ENCODE data around the gene SYNDIG1.

Gene SYNDIG1

DNA sequence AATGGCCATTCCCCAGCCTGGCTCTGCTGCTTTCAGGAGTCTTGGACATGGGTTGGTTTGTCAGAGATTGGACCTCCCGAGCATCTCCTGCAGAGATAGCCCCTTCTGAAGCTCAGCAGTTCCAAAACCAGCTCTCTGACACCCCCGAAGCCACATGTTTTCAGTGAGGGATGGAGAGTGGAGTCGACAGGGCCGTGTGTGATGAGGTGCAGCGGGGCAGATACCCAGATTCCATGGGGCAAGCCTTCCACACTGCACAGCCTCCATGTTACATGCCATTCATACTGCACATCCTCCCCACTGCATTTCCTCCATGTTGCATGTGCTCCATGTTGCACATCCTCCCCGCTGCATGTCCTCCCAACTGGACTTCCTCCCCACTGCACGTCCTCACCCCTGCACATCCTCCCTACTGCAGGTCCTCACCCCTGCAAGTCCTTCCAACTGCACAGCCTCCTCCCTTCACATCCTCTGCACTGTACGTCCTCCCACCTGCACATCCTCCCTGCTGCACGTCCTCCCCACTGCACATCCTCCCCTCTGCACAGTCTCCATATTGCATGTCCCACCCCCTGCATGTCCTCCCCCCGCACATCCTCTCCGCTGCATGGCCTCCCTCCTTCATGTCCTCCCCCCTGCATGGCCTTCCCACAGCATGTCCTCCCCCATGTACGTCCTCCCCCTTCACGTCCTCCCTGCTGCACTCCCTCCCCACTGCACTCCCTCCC, 112.2 kb downstream of the SYNDIG1 start:
- ATAC-seq (replicated peaks), result no peak
- Mint-ChIP-seq H3K4me3 (no peak overlapping the region), H3K4me1 (ENCODE audit: low read depth in 2 of 2) (no peaks in the 10 kb centered on the region), H3K27ac (no peak overlapping the region), H3K36me3 (ENCODE audit: insufficient read depth) (no peaks in the 10 kb centered on the region), H3K9me3 (no peaks in the 10 kb centered on the region), H3K27me3 (peaks cover 15 to 53% of the 10 kb centered on the region in 2 donors)
- no peak for DNase-seq

DNA sequence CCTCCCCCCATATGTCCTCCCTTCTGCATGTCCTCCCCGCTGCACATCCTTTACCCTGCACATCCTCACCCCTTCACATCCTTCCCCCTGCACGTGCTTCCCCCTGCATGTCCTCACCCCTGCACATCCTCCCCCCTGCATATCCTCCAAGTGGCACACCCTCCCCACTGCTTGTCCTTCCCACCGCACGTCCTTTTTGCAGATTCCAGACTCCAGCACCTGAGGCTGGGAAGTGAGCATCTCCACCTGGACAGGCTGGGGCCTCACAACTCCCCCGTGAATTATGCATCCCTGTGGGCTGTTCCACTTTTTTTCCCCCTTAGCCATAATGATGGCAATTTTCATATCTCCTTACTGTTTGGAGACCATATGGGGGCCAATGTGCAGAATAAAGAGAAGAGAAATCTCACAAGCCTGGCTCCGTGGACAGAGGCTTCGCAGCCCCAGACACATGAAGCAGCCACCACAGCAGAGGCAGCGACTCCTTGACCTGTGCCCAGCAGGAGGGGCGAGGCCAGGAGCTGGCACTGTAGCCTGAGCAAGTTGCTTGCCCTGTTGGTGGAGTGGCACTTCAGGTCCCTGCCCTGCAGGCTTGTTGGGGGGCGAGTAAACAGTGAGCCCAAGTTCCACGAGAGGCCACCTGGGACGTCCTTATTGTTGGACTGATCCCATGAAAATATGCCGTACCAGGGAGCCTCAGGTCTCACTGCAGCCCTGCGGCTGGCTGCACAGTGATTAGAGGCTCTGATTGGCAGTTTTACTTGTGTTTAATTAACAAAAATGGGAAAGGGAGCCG, 113.1 kb downstream of the SYNDIG1 start:
- peaks cover 11 to 53% of the 10 kb centered on the region in 2 donors for H3K27me3 Mint-ChIP-seq
- no peak for DNase-seq
- no peaks in the 10 kb centered on the region for H3K4me1 Mint-ChIP-seq (ENCODE audit: low read depth in 2 of 2)
- no peaks in the 10 kb centered on the region for H3K9me3 Mint-ChIP-seq
- ATAC-seq (replicated peaks), result no peak
- H3K36me3 Mint-ChIP-seq (ENCODE audit: insufficient read depth), result no peaks in the 10 kb centered on the region
- H3K4me3 Mint-ChIP-seq, result no peak overlapping the region
- H3K27ac Mint-ChIP-seq, result no peak overlapping the region

DNA sequence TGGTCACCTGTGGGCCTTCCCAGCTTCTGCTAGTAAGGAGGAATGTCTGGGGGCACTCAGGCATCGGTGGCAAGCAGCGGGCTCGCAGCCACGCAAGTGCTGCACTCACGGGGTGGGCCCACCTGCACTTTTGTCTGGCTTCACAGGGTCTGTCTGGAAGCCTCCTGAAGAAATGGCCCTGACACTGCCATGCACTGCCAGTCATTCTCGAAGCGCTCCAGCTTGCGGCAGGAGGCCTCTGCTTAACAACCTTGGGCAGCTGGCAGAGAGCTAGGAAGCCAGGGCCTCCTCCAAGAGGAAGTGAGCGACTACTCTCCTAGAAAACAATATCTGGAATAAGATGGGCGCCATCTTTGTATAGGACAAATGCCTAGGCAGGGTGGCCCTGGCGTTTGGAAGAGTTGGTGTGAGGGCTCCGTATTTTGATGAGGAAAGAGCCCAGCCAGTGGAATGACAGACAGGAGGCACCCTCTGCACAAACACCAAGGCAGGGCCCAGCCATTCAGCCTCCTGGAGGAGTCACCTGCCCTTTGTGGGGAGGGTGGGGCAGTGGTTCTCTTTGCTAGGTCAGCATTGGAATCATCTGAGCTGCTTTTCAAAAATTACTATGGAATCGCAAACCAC, 113.9 kb downstream of the SYNDIG1 start:
- DNase-seq, result no peak
- peaks cover 16 to 53% of the 10 kb centered on the region in 2 donors for H3K27me3 Mint-ChIP-seq
- no peaks in the 10 kb centered on the region for H3K4me1 Mint-ChIP-seq (ENCODE audit: low read depth in 2 of 2)
- no peak overlapping the region for H3K4me3 Mint-ChIP-seq
- H3K36me3 Mint-ChIP-seq (ENCODE audit: insufficient read depth), result no peaks in the 10 kb centered on the region
- H3K9me3 Mint-ChIP-seq, result no peaks in the 10 kb centered on the region
- no peak overlapping the region for H3K27ac Mint-ChIP-seq
- no peak for ATAC-seq (replicated peaks)

DNA sequence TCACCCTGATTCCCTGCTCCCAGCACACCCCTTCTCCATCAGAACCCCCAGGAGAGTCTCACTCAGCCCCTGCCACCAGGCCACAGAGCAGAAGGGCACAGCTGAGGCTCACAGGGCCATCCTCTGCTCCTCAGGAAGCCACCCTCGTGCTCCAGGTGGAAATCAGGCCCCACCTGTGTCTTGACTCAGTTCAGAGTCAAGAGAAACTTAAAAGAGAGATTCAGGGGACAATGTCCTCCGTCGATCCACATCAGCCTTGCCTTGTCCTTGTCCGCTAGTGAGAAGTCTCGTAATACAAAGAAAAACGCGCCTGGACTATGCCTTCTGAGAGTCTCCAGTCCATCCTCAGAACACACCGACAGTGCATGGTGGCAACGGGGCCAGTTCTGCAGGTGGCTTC, 114.6 kb downstream of the SYNDIG1 start:
- Mint-ChIP-seq H3K4me1 (ENCODE audit: low read depth in 2 of 2) (no peaks in the 10 kb centered on the region), H3K27me3 (peaks cover 16 to 52% of the 10 kb centered on the region in 2 donors)
- ATAC-seq (replicated peaks), result no peak

DNA sequence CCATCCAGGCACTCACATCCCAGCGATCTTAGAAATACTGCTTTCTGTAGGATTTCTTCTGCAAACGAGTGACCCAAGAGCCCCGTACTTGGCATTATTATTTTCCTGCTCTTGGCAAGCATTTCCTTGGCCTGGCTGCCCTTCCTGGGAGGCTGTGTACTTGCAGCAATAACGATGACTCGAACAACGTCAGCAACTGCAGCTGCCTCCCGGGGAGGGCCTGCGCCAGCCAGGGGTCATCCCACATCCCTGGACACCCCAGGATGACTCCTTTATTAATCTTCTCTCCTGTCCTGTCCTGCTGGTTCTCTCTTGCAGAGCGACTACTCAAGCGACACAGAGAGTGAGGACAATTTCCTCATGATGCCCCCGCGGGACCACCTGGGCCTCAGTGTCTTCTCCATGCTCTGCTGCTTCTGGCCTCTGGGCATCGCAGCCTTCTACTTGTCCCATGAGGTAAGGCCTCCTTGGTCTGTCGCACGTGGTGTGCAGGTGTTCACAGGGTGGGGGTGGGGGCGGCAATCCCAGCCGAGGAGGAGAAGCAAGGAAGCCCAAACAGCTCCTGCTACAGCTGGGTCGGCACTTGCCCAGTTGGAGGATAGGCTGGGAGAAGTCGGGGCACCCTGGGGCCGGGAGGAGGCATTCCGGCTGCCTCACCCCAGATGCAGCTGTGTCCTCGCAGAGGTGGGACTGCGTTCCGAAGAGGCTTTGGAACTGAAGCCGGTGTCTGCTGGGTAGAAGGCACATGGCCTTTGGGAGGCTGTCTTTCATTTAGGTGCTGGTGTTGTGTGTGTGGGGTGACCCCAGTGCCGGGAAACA, 115.3 kb downstream of the SYNDIG1 start:
- H3K27me3 Mint-ChIP-seq, result peaks cover 16 to 52% of the 10 kb centered on the region in 2 donors
- ATAC-seq (replicated peaks) (no peak), DNase-seq (no peak)
- no peaks in the 10 kb centered on the region for H3K4me1 Mint-ChIP-seq (ENCODE audit: low read depth in 2 of 2)
- no peak overlapping the region for H3K27ac Mint-ChIP-seq
- H3K9me3 Mint-ChIP-seq, result no peaks in the 10 kb centered on the region
- no peak overlapping the region for H3K4me3 Mint-ChIP-seq
- H3K36me3 Mint-ChIP-seq (ENCODE audit: insufficient read depth), result no peaks in the 10 kb centered on the region

More for the DNA sequence above, 114.6 kb downstream of the SYNDIG1 start:
- no peak for DNase-seq
- no peaks in the 10 kb centered on the region for H3K36me3 Mint-ChIP-seq (ENCODE audit: insufficient read depth)
- H3K4me3 Mint-ChIP-seq, result no peak overlapping the region
- H3K27ac Mint-ChIP-seq, result no peak overlapping the region
- no peaks in the 10 kb centered on the region for H3K9me3 Mint-ChIP-seq

DNA sequence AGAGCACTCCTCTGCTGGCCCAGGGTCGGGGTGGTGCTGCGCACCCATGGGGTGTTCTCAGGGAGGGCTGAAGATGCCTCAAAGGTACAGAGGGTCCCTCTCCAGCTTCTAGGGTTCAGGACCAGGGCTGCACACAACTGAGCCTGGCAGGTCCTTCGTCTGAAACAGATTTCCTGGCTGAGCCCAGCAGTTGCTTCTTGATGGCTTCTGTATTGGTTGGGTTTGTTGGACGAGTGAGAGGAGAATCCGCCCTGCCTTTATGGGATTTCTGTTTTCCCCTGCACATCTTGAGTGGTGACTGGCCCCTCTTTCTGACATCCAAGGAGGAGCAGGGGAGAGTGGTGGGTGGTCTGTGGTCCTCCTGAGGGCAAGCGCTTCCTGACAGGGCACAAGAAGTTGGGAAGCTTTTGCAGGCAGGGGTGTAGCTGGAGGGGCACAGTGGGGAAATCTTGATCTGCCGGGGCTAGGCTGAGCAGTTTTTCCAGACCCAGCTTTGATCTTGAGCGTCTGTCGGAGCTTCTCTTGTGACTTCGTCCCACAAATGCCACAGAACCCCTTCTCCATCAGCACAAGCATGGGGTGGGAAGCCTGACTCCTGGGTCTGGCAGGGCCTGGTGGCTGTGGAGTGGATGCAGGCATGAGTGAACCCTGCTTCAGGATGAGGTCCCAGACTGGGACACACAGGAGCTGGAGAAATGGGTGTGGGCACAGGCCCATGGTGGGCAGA, 116.5 kb downstream of the SYNDIG1 start:
- ATAC-seq (replicated peaks) (no peak), DNase-seq (no peak)
- no peaks in the 10 kb centered on the region for H3K9me3 Mint-ChIP-seq
- no peaks in the 10 kb centered on the region for H3K4me1 Mint-ChIP-seq (ENCODE audit: low read depth in 2 of 2)
- H3K4me3 Mint-ChIP-seq, result no peak overlapping the region
- H3K36me3 Mint-ChIP-seq (ENCODE audit: insufficient read depth), result no peaks in the 10 kb centered on the region
- peaks cover 16 to 63% of the 10 kb centered on the region in 2 donors for H3K27me3 Mint-ChIP-seq
- no peak overlapping the region for H3K27ac Mint-ChIP-seq

DNA sequence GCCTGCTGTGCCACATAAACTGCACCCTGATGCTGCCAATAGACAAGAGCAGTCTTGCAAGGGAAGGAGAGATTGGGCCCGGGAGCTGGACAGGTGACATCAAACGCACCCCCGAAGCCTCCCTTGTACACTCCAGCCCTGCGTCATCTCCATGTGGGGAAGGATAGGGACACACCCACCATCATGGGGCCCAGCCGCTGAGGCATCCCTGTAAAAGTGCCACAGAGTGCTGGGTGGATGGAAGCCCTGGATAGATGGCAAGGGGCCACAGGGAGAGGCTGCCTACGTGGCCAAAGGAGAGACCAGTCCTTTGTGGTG, 117.1 kb downstream of the SYNDIG1 start:
- H3K9me3 Mint-ChIP-seq, result no peaks in the 10 kb centered on the region

DNA sequence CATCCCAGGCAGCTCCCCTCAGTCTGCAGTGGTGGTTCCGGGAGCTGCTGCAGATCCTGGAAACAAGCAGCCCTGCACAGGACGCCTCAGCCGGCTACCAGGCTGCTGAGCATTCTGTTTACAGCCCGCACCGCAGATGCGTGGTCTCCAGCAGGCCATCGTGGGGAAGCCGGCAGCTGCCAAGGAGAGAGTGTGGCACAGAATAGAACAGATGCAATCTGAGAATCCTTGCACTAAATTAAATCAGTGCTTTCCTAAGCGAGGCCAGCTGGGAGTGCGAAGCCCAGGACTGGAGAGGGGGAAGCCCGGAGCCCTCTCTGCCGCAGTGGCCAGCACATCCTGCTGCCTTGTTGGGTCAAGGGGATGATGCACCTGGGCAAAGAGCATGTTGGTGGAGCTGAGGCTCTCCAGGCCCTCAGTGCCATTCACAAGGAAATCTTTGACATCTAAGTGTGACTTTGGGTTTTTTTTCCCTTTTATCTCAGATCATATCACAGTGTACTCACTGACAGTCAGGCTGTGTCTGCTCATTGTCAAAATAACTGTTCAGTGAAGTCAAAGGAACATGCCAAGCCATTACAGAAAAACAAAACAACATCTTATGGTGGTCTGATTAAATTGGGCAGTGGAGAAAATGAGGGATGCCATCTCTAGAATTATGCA, 118.1 kb downstream of the SYNDIG1 start:
- H3K4me3 Mint-ChIP-seq, result no peak overlapping the region
- ATAC-seq (replicated peaks), result no peak
- no peaks in the 10 kb centered on the region for H3K36me3 Mint-ChIP-seq (ENCODE audit: insufficient read depth)
- DNase-seq, result no peak
- H3K9me3 Mint-ChIP-seq, result no peaks in the 10 kb centered on the region
- H3K27me3 Mint-ChIP-seq, result peaks cover 16 to 63% of the 10 kb centered on the region in 2 donors
- no peaks in the 10 kb centered on the region for H3K4me1 Mint-ChIP-seq (ENCODE audit: low read depth in 2 of 2)
- H3K27ac Mint-ChIP-seq, result no peak overlapping the region

More for the DNA sequence above, 117.1 kb downstream of the SYNDIG1 start:
- H3K27me3 Mint-ChIP-seq, result peaks cover 16 to 63% of the 10 kb centered on the region in 2 donors
- no peak overlapping the region for H3K27ac Mint-ChIP-seq
- DNase-seq, result no peak
- no peaks in the 10 kb centered on the region for H3K4me1 Mint-ChIP-seq (ENCODE audit: low read depth in 2 of 2)
- no peak for ATAC-seq (replicated peaks)
- H3K36me3 Mint-ChIP-seq (ENCODE audit: insufficient read depth), result no peaks in the 10 kb centered on the region
- no peak overlapping the region for H3K4me3 Mint-ChIP-seq

DNA sequence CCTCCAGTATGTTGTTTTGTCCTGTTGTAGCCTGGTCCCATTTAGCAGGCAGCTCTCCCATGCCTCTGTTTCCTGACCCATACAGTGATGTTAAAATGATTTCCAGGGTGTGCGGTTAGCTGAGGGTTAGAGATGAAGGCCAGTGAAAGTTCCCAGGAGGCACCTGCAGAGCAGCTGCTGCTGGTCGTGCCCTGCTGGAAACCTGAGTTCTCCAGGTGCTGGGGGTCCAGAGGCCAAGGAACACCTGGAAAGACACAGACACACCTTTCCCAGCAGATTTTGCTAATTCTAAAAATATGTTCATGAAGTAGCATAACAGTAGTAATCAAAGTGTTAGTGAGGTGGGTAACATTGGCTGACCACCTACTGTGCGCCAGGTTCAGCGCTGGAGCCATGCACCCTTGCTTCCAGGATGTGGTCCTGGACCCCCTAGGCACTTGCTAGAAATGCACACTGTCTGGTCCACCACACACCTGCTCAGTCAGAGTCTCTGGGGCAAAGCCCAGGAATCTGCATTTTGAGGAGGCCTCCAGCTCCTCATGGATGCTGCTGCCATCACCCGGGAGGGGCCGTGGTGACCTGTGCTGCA, 118.7 kb downstream of the SYNDIG1 start:
- Mint-ChIP-seq H3K4me1 (ENCODE audit: low read depth in 2 of 2) (no peaks in the 10 kb centered on the region), H3K36me3 (ENCODE audit: insufficient read depth) (no peaks in the 10 kb centered on the region), H3K9me3 (no peaks in the 10 kb centered on the region), H3K27ac (no peak overlapping the region), H3K4me3 (no peak overlapping the region), H3K27me3 (peaks cover 16 to 69% of the 10 kb centered on the region in 2 donors)
- DNase-seq (no peak), ATAC-seq (replicated peaks) (no peak)

DNA sequence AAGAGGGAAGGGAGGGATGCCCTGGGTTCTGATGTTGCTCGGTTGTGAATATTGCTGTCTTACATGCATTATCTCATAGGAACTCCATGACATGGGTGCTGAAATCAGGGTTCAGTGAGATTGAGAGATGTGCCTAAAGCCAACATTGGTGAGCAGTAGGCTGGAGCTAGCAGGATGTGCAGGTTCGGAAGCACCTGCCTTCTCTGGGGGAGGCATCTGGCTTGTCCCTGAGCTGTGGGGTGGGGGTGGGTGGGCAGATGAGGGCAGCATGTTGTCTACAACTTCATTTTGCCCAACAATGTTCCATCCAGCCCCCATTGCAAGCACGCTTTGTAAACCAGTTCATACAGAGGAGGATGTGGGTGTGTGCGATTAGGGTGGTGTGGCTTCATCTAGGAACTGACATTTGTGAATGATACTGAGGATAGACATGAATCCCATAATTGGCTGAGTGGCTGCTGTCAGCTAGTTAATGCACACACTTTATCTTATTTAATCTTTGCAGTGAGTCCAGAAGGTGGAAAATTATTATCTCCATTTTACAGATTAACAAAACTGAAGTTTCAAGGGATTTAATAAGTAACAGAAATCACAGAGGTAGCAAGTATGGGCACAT, 119.4 kb downstream of the SYNDIG1 start:
- no peak for ATAC-seq (replicated peaks)
- H3K27me3 Mint-ChIP-seq, result peaks cover 16 to 67% of the 10 kb centered on the region in 2 donors

DNA sequence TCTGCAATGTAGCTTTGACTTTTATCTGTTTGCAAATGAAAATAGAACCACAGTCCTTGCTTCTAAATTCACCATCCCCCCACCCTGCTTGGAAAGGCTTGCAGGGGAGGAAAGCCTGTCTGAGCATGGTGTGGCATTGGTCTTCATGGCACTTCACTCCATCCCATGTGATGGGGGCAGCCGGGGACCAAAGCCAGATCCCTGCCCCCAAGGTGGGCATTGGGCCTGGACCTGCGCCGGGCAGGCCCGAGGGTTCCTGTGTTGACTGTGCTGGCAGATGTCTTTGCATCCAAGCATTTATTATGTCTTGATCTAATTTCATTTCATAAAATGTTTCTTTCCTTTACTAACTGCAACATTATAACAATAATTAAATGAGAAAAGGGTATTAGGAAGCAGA, 120.0 kb downstream of the SYNDIG1 start:
- Mint-ChIP-seq H3K4me1 (ENCODE audit: low read depth in 2 of 2) (no peaks in the 10 kb centered on the region), H3K9me3 (no peaks in the 10 kb centered on the region), H3K36me3 (ENCODE audit: insufficient read depth) (no peaks in the 10 kb centered on the region), H3K27me3 (peaks cover 16 to 62% of the 10 kb centered on the region in 2 donors), H3K4me3 (no peak overlapping the region), H3K27ac (no peak overlapping the region)
- no peak for DNase-seq
- no peak for ATAC-seq (replicated peaks)

More for the DNA sequence above, 119.4 kb downstream of the SYNDIG1 start:
- Mint-ChIP-seq H3K4me3 (no peak overlapping the region), H3K27ac (no peak overlapping the region), H3K4me1 (ENCODE audit: low read depth in 2 of 2) (no peaks in the 10 kb centered on the region), H3K36me3 (ENCODE audit: insufficient read depth) (no peaks in the 10 kb centered on the region), H3K9me3 (no peaks in the 10 kb centered on the region)
- DNase-seq, result no peak

DNA sequence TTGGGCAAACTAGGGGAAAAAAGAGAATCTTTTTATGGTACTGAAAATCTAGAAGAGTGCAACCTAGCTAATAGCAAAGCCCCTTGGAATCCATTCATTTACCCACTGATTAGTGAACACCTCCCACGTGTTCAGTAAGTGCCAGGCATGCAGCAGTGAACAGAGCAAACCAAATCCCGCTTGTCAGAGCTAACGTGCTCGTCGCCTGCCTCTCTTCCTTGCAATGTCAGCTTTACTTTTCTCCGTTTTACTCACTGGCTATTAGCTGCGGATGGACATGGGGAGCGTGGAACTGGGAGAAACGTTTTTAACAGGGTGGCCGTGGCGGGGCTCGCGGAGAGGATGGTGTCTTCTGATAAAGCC, 120.4 kb downstream of the SYNDIG1 start:
- DNase-seq (no peak), ATAC-seq (replicated peaks) (no peak)
- no peak overlapping the region for H3K27ac Mint-ChIP-seq
- H3K4me1 Mint-ChIP-seq (ENCODE audit: low read depth in 2 of 2), result no peaks in the 10 kb centered on the region
- peaks cover 16 to 58% of the 10 kb centered on the region in 2 donors for H3K27me3 Mint-ChIP-seq
- no peak overlapping the region for H3K4me3 Mint-ChIP-seq
- H3K36me3 Mint-ChIP-seq (ENCODE audit: insufficient read depth), result no peaks in the 10 kb centered on the region
- H3K9me3 Mint-ChIP-seq, result no peaks in the 10 kb centered on the region

Data from effector memory CD8-positive, alpha-beta T cell (primary cell).